PC-3 (cell line): Measurements from ENCODE around the gene MAGI2. TPM values are rescaled to one million over a fixed set of nuclear protein-coding genes. Genes with fewer than 3 reads are reported as not detected.

Experiments
- ATAC-seq: fragments of 200-7000 bp; cut with Tn5 transposase; 2 replicates; pipeline ENCODE4 v1.9.1; 2020; ENCODE audit warnings: mild to moderate bottlenecking, moderate library complexity
- BruUV-seq: library from RNA; stranded (reverse); fragments of 400-500 nt; replicated peaks from 2 replicates; lab custom pipeline; 2021; lab: Mats Ljungman, UMichigan
- CTCF ChIA-PET: fragments of 300-600 bp; sonication (Branson Sonifier 250); formaldehyde crosslinking; loops from one replicate; lab custom pipeline; 2022; ENCODE audit warnings: antibody characterized with exemption; lab: Charles Lee
- POLR2A ChIA-PET: fragments of 300-600 bp; sonication (Branson Sonifier 250); formaldehyde crosslinking; loops from one replicate; lab custom pipeline; 2022; ENCODE audit warnings: antibody characterized with exemption; ENCODE audit not compliant: unreplicated experiment; lab: Charles Lee
- DNase-seq: peaks from one replicate; pipeline ENCODE4 v3.0.0-alpha.2; 2015
- H2AFZ ChIP-seq: fragments of 300-600 bp; sonication (generic); 2 replicates; pipeline ENCODE4 v1.6.0; 2016; ENCODE audit warnings: antibody characterized with exemption, low read length
- H3F3A ChIP-seq: fragments of 300-600 bp; sonication (generic); one replicate; pipeline ENCODE4 v1.6.0; 2017; ENCODE audit warnings: antibody characterized with exemption, low read length, control low read depth, mild to moderate bottlenecking; ENCODE audit not compliant: unreplicated experiment
- H3K27ac ChIP-seq: fragments of 300-600 bp; sonication (generic); 2 replicates; pipeline ENCODE4 v1.5.1; 2016; ENCODE audit warnings: mild to moderate bottlenecking, low read length
- H3K27me3 ChIP-seq: fragments of 300-600 bp; sonication (generic); 2 replicates; pipeline ENCODE4 v1.6.1; 2016; ENCODE audit warnings: low read length, mixed read lengths
- H3K36me3 ChIP-seq: fragments of 300-600 bp; sonication (generic); 2 replicates; pipeline ENCODE4 v1.6.1; 2016; ENCODE audit warnings: low read depth, mixed run types, low read length, mixed read lengths
- H3K4me1 ChIP-seq: fragments of 300-600 bp; sonication (generic); 2 replicates; pipeline ENCODE4 v1.5.1; 2016; ENCODE audit warnings: low read length; ENCODE audit not compliant: insufficient read depth
- H3K4me2 ChIP-seq: fragments of 300-600 bp; sonication (generic); 2 replicates; pipeline ENCODE4 v1.6.0; 2016; ENCODE audit warnings: low read length
- H3K4me3 ChIP-seq: fragments of 300-600 bp; sonication (generic); 2 replicates; pipeline ENCODE4 v1.5.1; 2016; ENCODE audit warnings: mild to moderate bottlenecking, low read length, mixed read lengths
- H3K79me2 ChIP-seq: fragments of 300-600 bp; sonication (generic); 2 replicates; pipeline ENCODE4 v1.6.1; 2017; ENCODE audit warnings: low read length, mixed read lengths
- H3K9ac ChIP-seq: fragments of 300-600 bp; sonication (generic); 2 replicates; pipeline ENCODE4 v1.6.0; 2016; ENCODE audit warnings: mild to moderate bottlenecking, low read length
- H3K9me2 ChIP-seq: fragments of 300-600 bp; sonication (generic); replicated peaks from 2 replicates; pipeline ENCODE4 v1.6.1; 2016; ENCODE audit warnings: mixed run types, low read length, mixed read lengths
- H3K9me3 ChIP-seq: fragments of 300-600 bp; sonication (generic); 2 replicates; pipeline ENCODE4 v1.6.1; 2016; ENCODE audit warnings: low read length, mixed read lengths
- H4K20me1 ChIP-seq: fragments of 300-600 bp; sonication (generic); 2 replicates; pipeline ENCODE4 v1.6.1; 2016; ENCODE audit warnings: low read length, mixed read lengths
- CTCF ChIP-seq: fragments of 300-600 bp; sonication (generic); conservative IDR thresholded peaks from 2 replicates; pipeline ENCODE4 v1.5.1; 2017; ENCODE audit warnings: antibody characterized with exemption, low read depth, mild to moderate bottlenecking, low read length
- EZH2 ChIP-seq: fragments of 300-600 bp; sonication (generic); IDR thresholded peaks from one replicate; pipeline ENCODE4 v1.6.1; 2017; ENCODE audit warnings: antibody characterized with exemption, mild to moderate bottlenecking, low read length; ENCODE audit not compliant: unreplicated experiment
- EZH2phosphoT487 ChIP-seq: fragments of 300-600 bp; sonication (generic); IDR thresholded peaks from 2 replicates; pipeline ENCODE4 v1.6.1; 2018; ENCODE audit warnings: mild to moderate bottlenecking, antibody characterized with exemption, low read length, borderline replicate concordance
- intact Hi-C: fragments of 100-400 bp; cut with micrococcal nuclease; formaldehyde crosslinking; loops from 2 replicates; pipeline ENCODE4 v1.9.0; 2023
- total RNA-seq: library from RNA; depleted of rRNA; stranded (reverse); fragments of >200 nt; gene quantifications from 2 replicates; pipeline ENCODE4 v1.2.3, GENCODE V29; 2014

MAGI2 gene
- total RNA-seq, 1 experiment from 2014 or later = not detected

GRCh38 chr7:78565784-78566183 lies 887.7 kb downstream of the MAGI2 start:
- ATAC-seq (no peak), DNase-seq (no peak)
- Histone ChIP-seq H3K4me3 (no peak overlapping the region), H3K27ac (no peak overlapping the region), H3K9me2 (no peaks in the 10 kb centered on the region), H3K27me3 (peaks cover 50% of the 10 kb centered on the region), H3K79me2 (no peaks in the 10 kb centered on the region), H2AFZ (no peak overlapping the region), H3K9me3 (no peaks in the 10 kb centered on the region), H3F3A (no peaks in the 10 kb centered on the region), H3K36me3 (no peaks in the 10 kb centered on the region), H3K4me2 (no peak overlapping the region), H3K4me1 (no peaks in the 10 kb centered on the region), H4K20me1 (no peaks in the 10 kb centered on the region), H3K9ac (no peak overlapping the region)
- no TSS peak for BruUV-seq
- intact Hi-C loops = no loop called here
- CTCF ChIA-PET = no interaction called here
- TF ChIP-seq EZH2 (no peak), EZH2phosphoT487 (no peak), CTCF (no peak)
- POLR2A ChIA-PET = no interaction called here

- H3K27ac ChIP-seq = no peak overlapping the region
- ATAC-seq (no peak), DNase-seq (no peak)
- H3K9me3 ChIP-seq = no peaks in the 10 kb centered on the region
- no TSS peak for BruUV-seq
- H3K36me3 ChIP-seq = no peaks in the 10 kb centered on the region
- ChIA-PET POLR2A (no interaction called here), CTCF (no interaction called here)
- H3K9ac ChIP-seq = no peak overlapping the region
- H3K27me3 ChIP-seq = peaks cover 50% of the 10 kb centered on the region
- intact Hi-C loops = no loop called here
- no peak overlapping the region for H3K4me3 ChIP-seq
- H3F3A ChIP-seq = no peaks in the 10 kb centered on the region
- no peaks in the 10 kb centered on the region for H3K79me2 ChIP-seq
- no peak for TF ChIP-seq EZH2
- TF ChIP-seq EZH2phosphoT487 = no peak
- no peak for TF ChIP-seq CTCF
- H2AFZ ChIP-seq = no peak overlapping the region
- H3K4me1 ChIP-seq = no peaks in the 10 kb centered on the region
- no peaks in the 10 kb centered on the region for H4K20me1 ChIP-seq
- H3K9me2 ChIP-seq = no peaks in the 10 kb centered on the region
- H3K4me2 ChIP-seq = no peak overlapping the region
These were observed 890.3 kb downstream of the MAGI2 start for GRCh38 chr7:78563191-78563590.

GRCh38 chr7:78562191-78562590 lies 891.3 kb downstream of the MAGI2 start:
- no peaks in the 10 kb centered on the region for H3K9me2 ChIP-seq
- intact Hi-C loops = no loop called here
- TF ChIP-seq CTCF = no peak
- TF ChIP-seq EZH2 = no peak
- no peak for TF ChIP-seq EZH2phosphoT487
- ATAC-seq (no peak), DNase-seq (no peak)
- H3K27me3 ChIP-seq = peaks cover 42% of the 10 kb centered on the region
- H2AFZ ChIP-seq = no peak overlapping the region
- BruUV-seq = no TSS peak
- no peak overlapping the region for H3K4me2 ChIP-seq
- H3K27ac ChIP-seq = no peak overlapping the region
- H3K9ac ChIP-seq = no peak overlapping the region
- CTCF ChIA-PET = no interaction called here
- no peak overlapping the region for H3K4me3 ChIP-seq
- H3K36me3 ChIP-seq = no peaks in the 10 kb centered on the region
- POLR2A ChIA-PET = no interaction called here
- no peaks in the 10 kb centered on the region for H3F3A ChIP-seq
- no peaks in the 10 kb centered on the region for H3K9me3 ChIP-seq
- H4K20me1 ChIP-seq = no peaks in the 10 kb centered on the region
- H3K4me1 ChIP-seq = no peaks in the 10 kb centered on the region
- no peaks in the 10 kb centered on the region for H3K79me2 ChIP-seq
